Frontal cortex (tissue), 4 donors: ENCODE results near the gene IDH3G. TPM values are rescaled to one million over a fixed set of nuclear protein-coding genes. Genes with fewer than 3 reads are reported as not detected.

Experiments
- DNase-seq, 2 donors: peaks; one replicate each; pipeline ENCODE4 v3.0.0; 2012; ENCODE audit warnings: low spot score in 2 of 2
- FAIRE-seq: peaks from 2 replicates; lab custom pipeline; 2012; peaks lifted over from hg19 to GRCh38; lab: Jason Lieb, UNC
- total RNA-seq: library from RNA; depleted of rRNA; stranded (reverse); fragments of >200 nt; gene quantifications from one replicate; pipeline ENCODE4 v1.2.3, GENCODE V29; 2014
- donor health status: control.
- donor health status: control.
- donor health status: control.

Gene IDH3G
- 49.7 TPM for total RNA-seq

DNA sequence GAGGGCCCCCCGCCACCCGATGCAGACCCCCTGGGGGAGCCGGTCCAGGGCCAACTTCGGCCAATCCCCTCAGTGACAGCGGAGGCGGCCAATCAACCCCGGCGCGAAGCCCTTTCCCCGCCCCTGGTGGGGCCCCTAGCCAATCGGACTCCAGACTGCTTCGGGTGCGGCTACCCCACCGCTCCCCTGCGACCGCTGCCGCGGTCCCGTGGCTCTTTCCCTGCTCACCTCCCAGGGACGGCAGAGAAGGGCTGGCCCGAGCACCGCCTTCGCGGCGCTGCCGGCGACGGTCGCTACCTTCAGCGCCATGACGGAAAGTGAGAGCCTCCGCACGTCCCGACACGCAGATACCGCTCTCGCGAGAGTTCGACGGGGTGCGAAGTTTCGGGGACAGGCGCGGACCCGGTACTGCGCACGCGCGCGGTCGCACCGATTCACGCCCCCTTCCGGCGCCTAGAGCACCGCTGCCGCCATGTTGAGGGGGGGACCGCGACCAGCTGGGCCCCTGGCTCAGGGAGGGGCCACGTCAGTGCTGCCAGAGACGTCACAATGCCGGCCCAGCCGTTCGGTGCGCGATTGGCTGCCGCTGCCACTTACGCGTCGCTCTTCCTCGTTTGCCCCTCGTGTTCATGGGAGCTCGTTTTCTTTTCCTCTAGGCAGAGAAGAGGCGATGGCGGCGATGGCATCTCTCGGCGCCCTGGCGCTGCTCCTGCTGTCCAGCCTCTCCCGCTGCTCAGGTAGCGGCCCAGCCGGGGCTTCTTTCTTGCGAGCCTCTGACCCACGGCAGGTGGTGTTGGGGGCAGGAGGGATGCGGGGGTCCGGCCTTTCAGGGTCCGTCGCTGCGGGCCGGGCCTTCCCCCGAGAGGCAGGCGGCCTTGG is at the start of gene IDH3G, which contains the start of gene SSR4:
Gene IDH3G (minus strand): TSS at position 358 of the 879 bp plus-strand sequence. CDS start 49 bp downstream, at position 309.
Gene SSR4 (plus strand): TSS at position 651 of the 879 bp plus-strand sequence. CDS start 20 bp downstream, at position 671.
- DNase-seq, result peak; percentile 96 to 97
- no peak for FAIRE-seq

DNA sequence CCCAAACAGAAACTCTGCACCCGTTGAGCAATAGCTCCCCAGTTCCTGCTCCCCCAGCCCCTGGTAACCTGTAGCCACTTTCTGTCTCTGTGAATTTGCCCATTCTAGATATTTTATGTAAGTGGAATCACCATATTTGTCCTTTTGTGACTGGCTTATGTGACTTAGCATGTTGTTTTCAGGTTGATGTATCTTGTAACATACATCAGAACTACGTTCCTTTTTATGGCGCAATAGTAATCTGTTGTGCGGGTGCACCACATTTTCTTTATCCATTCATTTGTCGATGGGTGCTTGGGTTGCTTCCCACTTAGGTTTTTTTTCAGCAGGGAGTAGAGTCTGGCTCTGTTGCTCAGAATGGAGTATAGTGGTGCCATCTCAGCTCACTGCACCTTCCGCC is 42.7 kb upstream of the IDH3G start:
- FAIRE-seq (no peak), DNase-seq (no peak)

DNA sequence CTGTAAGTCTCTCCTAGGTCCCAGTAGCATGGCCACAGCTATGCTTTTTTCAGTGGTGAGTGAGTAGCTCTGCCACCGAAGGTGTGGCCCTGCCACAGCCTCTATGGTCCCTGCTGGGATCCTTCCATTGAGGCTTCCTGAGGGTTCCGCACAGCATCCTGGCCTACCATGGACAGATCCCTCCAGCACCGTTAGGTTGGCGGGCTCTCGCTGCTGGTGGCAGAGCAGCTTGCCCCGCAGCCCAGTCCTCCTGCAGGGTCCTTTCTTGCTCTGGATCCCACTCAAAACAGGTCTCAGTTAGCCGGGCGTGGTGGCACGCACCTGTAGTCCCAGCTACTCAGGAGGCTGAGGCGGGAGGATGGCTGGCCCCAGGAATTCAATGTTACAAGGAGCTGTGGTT is 38.6 kb upstream of the IDH3G start:
- FAIRE-seq, result no peak
- DNase-seq, result no peak

DNA sequence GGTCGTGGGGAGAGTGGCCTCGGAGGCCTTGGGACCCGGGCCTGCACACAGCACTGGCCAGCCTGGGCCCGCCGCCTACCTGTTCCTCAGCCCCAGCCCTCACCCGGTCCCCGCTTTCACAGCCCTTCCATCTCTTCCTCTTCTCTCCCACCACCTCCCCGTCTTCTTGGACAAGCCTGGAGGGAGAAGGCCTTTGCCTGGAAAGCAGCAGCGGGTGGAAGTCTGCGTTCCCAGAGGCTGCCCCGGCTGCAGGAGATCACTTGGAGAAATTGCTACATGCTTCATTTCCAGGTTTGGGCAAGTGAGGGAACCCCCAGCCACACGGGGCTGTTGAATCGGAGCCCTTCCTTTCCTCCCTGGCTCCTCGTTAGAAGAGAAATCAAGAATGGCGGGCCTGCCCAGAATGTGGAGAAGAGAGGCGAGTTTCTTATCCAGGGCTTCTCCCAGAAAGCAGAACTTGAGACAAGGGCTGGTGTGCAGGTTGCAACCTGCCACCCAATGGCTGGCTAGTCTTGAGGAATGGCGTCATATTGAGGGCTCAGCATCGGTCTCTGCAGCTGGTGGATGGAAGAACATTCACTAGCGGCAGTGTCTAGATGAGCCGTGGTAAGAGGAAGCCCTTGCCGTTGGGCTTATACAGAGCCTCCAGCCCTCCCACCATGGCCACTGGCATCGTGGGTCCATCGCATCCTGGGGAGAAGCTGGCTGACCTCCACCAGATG is 37.4 kb upstream of the IDH3G start:
- no peak for FAIRE-seq

DNA sequence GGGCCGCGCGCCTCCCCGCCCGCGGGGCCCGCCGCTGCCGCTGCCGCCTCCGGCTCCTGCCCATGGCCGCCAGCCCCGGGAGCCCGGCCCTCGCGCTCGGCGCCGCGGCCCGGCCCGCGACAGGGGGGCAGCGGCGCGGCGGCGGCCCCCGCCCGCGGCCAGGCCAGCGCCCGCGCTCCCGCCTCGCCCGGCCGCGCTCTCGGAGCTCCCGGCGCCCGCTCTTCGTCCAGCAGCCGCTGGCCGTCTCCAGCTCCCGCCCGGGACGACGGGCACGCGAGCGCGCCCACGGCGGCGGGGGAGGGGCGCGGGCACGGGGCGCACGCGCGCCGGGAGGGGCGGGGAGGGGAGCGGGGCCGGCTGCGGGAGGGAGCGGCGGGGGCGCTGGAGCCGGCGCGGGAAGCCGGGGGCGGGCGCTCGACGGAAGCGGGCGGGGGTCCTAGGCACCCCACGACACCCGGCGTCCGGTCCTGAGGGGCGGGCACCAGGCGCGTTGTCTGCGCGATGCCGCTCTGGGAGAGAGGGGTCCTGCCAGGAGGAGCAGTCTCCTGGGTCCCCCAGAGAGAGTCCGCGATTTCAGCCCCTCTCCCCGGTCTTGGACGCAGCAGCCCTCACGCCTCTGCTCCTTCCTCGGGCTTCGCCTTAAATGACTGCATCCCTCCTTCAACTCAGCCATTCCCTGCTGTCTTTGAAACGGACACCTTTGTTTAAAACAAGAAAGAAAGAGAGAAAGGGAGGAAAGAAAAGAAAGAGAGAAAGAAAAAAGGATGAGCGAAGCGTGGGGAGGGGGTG is 36.7 kb upstream of the IDH3G start:
- no peak for FAIRE-seq
- peak; percentile 49 for DNase-seq

More for the DNA sequence above, 37.4 kb upstream of the IDH3G start:
- DNase-seq, result no peak

DNA sequence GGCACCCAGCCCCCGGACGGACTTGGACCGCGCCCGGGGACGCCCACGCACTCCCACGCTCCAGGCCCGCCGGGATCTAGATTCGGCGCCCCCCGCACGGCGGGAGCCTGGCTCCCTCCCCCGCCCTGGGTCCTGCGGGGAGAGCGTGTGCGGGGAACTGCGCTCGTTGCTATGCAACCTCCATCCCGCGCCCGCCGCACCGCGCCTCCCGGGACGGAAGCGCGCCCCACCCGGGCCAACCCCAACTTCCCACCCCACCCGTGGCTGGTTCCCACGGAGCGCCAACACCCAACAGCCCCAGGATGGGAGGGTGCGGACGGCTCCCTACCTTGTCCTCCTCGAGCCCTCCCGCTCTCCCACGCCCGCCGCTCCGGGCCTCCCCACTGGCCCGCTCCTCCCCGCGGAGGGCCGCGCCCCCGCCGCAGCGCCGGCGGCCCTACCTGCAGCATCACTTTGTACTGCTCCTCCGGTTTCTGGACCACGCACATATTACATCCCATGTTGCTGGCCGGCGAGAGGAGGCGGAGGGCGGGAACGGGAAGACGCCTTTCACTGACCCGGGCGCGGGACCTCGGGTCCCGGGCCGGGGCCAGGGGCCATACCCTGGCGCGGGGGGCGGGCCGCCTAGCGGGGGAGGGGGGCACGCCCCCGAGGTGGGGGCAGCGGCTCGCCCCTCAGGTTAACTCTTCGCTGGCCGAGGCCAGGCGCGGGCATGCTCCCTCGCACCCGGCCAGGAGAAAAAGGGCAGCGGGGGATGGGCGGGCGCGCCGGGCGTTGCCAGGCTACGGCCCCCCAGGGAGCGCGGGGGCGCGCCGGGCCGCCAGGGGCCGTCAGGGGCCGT is 35.8 kb upstream of the IDH3G start, which contains the start of gene PDZD4:
Gene PDZD4 (minus strand): TSS at position 746 of the 841 bp plus-strand sequence. CDS start 246 bp downstream, at position 500.
- peak in 1 of 2 donors; percentile 36 for DNase-seq
- FAIRE-seq, result no peak

DNA sequence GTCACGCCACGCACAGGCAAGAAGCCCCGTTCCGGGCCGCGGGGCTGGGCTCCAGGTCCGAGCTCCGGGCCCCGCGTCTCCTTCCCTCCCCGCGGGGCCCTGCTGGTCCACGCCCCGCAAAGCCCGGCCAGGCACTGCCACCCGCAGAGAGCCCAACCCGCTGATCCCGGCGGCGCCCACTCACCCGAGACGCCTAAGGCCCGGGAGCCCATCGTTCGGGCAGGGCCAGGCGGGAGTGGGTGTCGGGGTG is 35.3 kb upstream of the IDH3G start:
- DNase-seq (no peak), FAIRE-seq (no peak)

DNA sequence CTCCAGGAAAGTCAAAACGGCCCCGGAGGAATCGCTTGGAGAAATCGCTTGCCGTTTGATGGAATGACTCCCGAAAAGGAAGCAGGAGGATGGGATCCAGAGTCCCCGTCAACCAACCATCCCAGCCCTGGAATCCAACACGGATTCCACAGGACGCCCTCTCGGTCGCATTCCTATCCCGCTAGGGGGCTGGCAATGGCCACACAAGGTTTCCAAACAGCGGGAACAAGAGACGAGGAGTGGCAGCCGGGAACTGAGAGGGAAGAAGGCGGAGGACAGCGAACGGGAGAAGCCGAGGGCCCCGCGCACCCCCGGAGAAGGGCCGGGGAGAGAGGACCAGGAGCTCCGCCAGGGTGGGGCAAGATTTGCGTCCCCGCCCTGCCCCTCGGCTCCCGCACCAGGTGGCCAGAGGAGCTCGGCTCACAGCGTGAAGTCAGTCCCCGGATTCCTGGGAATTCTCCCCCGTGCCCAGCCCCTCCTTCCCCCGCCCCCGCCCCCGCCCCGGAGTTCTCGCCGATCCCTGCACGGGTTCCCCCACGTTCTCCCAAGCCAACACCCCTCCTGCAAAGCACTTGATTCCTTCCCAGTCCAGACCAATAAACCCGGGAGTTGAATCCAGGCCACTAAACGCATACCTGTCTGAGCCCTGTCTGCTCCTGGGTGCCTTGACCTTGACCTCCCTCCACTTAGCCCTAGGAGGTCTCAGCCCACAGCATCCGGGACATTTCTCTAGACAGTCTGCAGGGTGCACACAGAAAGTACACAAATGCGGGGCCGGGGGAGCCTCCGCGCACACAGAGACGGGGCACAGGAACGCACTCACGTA is 34.8 kb upstream of the IDH3G start:
- FAIRE-seq (no peak), DNase-seq (peak; percentile 7 to 11)

DNA sequence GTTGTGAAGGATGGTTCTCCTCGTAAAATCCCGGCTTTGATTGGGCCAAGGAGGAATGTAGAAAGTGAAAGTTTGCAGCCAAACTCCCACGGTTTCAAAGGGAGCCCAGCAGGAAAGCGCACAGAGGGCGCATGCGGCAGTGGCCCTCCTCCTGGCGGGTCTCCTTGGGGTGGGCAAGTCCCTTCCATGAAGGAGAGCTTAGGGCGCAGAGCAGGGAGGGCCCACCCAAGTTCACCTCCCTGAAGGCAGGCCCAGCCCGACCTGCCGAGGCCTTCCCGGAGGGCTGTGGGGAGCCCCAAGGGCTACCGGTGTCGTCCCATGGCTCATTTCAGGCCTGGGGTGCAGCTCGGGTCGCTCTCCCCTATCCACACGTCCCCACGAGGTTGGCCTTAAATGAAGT is 34.1 kb upstream of the IDH3G start:
- DNase-seq (peak in 1 of 2 donors; percentile 26), FAIRE-seq (no peak)

DNA sequence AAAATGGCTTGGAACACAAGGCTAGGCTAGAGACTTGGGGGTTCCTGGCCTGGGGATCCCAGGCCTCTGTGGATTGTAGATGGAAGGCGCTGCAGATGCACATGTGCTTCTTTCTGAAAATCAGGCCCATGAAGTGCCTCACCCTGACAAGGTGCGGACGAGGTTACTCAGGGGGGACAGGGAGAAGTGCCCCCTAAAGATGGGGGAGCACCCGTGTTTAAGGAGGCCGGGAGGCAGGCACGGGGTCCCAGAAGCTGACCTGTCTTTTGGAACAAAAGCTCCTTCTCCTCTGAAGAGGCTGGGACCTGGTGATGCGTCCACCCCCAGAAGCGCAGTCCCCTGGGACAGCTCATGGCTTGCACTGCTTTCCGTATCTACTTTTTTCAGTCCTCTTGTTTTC is 33.7 kb upstream of the IDH3G start:
- no peak for FAIRE-seq
- DNase-seq, result peak; percentile 2 to 14

DNA sequence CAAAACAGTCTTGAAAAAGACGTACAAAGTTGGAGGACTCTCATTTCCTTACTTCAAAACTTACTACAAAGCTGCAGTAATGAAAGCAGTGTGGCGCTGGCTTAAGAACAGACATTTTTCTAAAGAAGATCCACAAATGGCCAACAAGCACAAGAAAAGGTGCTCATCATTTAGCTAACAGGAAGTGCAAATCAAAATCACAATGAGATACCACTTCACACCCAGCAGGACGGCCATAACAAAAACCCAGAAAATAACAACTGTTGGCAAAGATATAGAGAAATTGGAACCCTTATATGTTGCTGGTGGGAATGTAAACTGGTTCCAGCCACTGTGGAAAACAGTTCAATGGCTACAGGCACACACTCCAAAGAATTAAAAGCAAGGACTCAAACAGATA is 32.8 kb upstream of the IDH3G start:
- FAIRE-seq (no peak), DNase-seq (no peak)

DNA sequence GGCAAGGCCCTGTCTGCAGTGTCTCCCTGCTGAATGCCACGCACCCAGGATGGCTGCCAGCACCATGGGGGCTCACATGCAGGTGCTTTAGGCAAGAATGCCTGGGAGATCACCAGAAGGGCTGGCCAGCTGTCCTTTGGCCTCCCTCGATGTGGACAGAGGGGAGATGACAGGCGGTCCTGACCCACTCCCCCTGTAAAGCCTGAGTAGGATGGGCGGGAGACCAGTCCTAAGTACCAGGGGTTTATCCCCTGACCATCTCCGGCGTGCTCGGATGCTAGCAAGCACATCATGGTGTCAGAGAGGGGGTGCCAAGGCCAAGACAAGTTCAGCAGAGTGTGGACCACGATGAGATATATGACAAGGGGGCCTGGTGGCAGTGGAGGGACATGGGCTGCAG is 30.9 kb upstream of the IDH3G start:
- no peak for FAIRE-seq
- DNase-seq, result no peak

DNA sequence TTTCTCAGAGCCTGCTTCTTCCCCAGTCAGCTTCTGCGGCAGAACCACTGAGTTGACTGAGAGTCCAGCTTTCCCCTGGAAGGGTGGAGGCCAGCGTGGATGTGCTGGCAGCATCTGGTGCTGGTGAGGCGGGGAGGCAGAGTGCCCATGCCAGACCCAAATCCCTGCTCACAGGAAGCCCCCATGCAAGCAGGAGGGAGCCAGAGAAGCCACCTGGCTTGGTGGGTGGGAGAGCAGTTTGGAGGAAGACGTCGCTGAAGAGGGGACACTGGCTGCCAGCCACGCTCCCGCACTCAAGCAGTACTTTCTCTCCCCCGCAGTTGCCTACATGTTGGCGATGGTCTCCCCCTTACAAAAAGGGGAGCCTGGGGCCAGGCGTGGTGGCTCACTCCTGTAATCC is 30.2 kb upstream of the IDH3G start:
- DNase-seq (peak in 1 of 2 donors; percentile 2), FAIRE-seq (no peak)

DNA sequence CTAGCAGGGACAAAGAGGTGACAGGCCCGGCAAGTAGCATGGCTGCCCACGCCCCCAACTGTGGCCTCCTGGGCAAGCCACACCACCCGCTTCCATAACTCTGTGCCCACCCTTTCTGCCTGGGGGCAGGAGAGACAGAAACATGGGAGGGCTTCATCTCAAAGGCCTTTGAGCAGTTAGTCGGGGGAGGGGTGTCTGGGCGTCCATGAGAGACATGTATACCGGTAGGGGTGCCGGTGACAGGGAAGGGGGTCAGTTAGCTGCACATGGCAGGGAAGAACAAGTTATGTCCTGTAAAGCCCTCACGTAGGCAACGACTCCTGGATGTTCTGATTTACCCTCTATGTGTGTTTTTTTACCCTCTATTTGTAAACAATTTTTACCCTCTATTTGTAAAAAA is 26.9 kb upstream of the IDH3G start:
- FAIRE-seq (no peak), DNase-seq (peak in 1 of 2 donors; percentile 4)

DNA sequence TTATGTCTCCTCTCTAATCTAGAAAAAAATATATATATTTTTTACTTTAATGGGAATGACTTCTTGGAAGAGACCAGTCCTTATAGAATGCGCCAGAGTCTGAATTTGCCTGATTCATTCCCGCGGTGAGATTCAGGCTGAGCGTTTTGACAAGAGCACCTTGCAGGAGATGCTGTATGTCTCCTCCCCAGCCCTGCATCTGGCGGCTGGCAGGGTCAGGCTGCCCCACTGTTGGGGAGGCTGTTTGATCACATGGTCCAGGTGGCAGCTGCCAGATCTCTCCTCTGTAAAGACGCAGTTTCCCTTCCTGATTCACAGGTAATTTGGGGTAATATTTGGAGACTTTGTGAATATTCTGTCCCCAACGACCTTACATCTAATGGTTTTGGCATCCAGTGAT is 26.4 kb upstream of the IDH3G start:
- DNase-seq (peak; percentile 7 to 10), FAIRE-seq (no peak)

DNA sequence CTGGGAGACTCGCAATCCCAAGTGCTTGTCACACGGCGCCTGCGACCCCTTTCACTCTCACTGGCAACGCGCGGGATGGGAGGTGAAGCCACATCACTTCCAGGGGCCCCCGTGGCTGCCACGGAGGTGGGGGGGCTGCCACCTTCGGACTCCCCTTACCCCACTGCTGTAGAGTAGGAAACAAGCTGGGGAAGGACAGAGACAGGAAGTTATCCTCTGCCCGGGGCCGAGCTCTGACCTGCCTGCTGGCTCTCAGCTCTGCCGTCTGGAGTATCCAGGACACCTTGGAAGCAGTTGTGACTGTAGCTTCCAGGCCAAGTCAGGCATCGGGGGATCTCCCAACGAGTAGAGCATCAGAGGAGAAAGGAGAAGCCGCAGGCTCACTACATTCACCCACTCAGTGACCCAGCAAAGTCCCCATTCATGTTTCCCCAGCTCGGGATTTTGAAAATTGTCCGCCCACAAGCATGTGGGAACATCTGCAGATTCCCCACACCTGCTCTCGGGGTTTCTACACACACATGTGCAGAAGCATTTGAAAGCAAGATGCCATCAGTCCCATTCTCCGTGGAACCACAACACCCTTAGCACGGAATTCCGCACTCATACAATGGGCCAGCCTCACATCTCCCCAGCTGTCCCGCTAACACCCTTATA is 25.3 kb upstream of the IDH3G start:
- DNase-seq (peak; percentile 16 to 35), FAIRE-seq (no peak)

DNA sequence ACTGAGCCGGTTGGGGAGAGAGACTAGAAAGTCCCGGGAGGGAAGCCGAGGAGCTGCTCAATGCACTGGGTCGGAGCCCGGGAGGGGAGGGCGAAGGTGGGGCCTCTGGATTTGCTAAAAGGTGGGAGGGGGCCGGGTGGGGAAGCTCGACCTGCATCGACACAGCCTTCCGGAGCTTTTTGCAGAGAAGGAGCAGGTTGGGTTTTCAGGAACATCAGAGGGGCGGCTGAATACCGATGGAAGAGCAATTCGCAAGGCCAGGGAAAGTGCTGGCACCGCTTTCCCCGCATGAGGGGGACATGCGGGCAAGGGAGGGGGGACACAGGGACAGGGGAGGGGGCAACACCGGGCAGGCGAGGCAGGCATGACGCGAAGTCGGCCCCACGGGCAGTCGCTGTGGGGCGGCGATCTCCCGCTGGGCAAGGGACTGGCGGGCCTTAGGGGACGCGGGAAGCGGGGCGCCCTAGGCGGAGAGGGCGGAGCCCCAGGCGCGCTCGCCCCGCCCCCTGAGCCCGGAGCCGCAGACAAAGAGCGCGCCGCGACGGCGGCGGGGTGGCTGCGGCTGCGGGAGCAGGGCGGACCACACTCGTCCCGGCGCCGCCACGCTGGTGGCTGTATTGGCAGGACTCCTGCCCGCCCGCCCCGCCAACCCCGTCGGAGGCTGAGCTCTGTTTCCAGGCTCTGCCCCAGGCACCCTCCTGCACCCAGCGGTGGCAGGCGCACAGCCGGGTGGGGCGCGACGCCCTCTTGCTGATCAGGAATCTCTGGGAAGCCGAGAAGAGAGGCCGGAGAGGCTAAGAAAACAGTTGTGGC is 24.6 kb upstream of the IDH3G start:
- no peak for FAIRE-seq
- peak; percentile 66 to 73 for DNase-seq
